ENCODE results near the gene TMEM132C. TPM values are rescaled to one million over a fixed set of nuclear protein-coding genes. Genes with fewer than 3 reads are reported as not detected.
"Not testable (repeated sequence)": the region's sequence is repeated elsewhere in the genome, so short reads cannot be mapped to it uniquely, and the experiment has no call there.

The TMEM132C gene
- total RNA-seq, 8 experiments from 2014 or later: 0.21 to 21.1 (median 2.3) TPM; not detected in 1

DNA sequence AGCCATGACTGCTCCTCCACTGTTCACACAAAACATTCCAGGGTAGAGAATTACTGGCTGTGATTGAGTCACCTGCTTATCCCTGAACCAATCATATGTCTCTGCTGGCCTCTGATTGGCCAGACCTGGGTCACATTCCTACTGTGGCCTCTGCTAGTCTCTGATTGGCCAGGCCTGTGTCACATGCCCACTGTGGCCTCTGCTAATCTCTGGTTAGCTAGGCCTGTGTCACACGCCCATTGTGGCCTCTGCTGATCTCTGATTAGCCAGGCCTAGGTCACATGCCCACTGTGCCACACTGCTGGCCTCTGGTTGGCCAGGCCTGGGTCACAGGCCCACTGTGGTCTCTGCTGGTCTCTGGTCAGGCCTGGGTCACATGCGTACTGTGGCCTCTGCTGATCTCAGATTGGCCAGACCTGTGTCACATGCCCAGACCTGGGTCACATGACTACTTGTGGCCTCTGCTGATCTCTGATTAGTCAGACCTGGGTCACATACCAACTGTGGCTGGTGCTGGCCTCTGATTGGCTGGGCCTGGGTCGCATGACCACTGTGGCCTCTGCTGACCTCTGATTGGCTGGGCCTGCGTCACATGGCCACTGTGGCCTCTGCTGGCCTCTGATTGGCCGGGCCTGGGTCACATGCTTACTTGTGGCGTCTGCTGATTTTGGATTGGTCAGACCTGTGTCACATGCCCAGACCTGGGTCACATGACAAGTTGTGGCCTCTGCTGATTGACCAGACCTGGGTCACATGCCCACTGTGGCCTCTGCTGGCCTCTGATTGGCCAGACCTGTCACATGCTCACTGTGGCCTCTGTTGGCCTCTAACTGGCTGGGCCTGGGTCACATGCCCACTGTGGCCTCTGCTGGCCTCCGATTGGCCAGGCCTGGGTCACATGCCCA is 305.2 kb downstream of the TMEM132C start:
- 60 to 100% methylated on average over 1 to 2 of the region's 7 CpGs; no CpG with 5 or more reads in 8 of the 10 experiments for WGBS, 10 experiments
- Histone ChIP-seq H3K4me1 (replicated peaks in 1 of 2) (no peaks in the 10 kb centered on the region), H3K27ac (no peak overlapping the region), H3K4me3 (no peak overlapping the region)
- ATAC-seq (replicated peaks in 6 of 8): peak in 1 of 8 experiments; percentile 91
- in situ Hi-C loops (cut with MboI; ENCODE audit: low pct_unique_long_range_greater_than_20kb in 2 of 9, low sequenced_read_pairs in 9 of 9, unreplicated experiment in 9 of 9): no loop called here

DNA sequence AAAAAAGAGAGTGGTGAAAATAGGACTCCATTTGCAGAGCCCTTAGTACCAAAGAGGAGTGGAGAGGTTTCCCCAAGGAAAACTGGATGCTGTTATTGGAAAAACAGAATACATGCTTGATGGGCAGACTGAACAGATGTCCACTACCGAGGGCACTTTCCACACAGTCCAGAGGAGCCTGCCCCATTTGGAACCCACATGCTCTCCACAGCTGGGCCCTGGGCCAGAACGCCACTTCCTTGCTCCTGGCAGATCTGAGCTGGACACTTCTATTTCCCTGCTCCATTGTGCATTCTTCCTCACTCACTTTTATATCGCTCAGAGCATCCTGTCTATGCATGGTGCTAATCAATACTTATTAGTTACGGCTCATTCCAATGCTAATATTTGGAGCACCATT is 306.9 kb downstream of the TMEM132C start:
- H3K27ac ChIP-seq: no peak overlapping the region
- no peak overlapping the region for H3K4me3 ChIP-seq
- H3K4me1 ChIP-seq (replicated peaks in 1 of 2): no peaks in the 10 kb centered on the region
- 0 to 80% (median 17%) methylated on average over 1 to 4 of the region's 4 CpGs; no CpG with 5 or more reads in 3 of the 10 experiments for WGBS, 10 experiments
- in situ Hi-C loops (cut with MboI; ENCODE audit: low pct_unique_long_range_greater_than_20kb in 2 of 9, low sequenced_read_pairs in 9 of 9, unreplicated experiment in 9 of 9): no loop called here
- ATAC-seq (replicated peaks in 6 of 8): peak in 1 of 8 experiments; percentile 35

DNA sequence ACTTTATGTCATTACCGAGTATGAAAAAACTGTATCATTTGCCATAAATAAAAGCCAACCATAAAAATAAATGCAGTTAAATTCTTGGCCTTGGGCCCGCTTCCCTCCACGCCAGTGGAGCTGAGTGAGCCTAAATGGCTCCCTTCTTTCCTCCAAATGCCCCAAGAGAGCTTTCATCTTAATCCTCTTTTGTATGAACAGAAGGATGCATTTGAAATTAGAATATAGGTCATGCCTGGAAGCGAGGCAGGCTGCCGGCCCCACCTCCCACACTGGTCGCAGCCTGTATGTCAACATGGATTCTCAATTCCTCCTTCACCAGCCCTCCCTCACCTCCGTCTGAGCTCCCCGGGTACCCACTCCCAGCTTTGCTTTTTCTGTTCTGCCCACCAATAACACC is 311.1 kb downstream of the TMEM132C start:
- Histone ChIP-seq H3K27ac (no peak overlapping the region), H3K4me3 (no peak overlapping the region), H3K4me1 (replicated peaks in 1 of 2) (no peaks in the 10 kb centered on the region)
- ATAC-seq (replicated peaks in 6 of 8): no peak
- in situ Hi-C loops (cut with MboI; ENCODE audit: low pct_unique_long_range_greater_than_20kb in 2 of 9, low sequenced_read_pairs in 9 of 9, unreplicated experiment in 9 of 9): no loop called here
- WGBS, 10 experiments: 8 to 84% (median 52%) methylated on average over 1 to 7 of the region's 8 CpGs

DNA sequence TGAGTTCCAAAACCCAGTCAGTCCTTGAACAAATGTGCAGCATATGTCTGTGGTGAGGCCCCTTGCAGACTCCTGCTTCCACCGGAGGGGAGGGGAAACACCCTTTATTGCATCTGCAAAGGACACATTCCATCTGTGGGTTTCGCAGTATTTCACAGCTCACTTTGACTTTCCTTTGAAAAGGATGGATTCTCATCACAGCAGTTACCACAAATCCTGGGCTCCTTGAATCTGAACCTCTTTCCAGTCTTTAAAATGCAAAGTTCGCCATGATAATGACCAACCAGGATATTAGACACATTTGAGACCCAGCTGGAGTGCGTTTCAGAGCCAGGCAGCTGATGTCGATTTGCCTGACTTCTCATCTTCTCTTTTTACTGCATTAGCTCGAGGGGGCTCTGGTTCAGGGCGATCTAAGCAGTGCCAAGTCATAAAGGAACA is 314.4 kb downstream of the TMEM132C start:
- Histone ChIP-seq H3K4me3 (no peak overlapping the region), H3K4me1 (replicated peaks in 1 of 2) (no peaks in the 10 kb centered on the region), H3K27ac (no peak overlapping the region)
- ATAC-seq (replicated peaks in 6 of 8): peak in 1 of 8 experiments; percentile 88
- WGBS, 10 experiments: 0 to 80% (median 7%) methylated on average over 1 to 6 of the region's 7 CpGs; no CpG with 5 or more reads in 1 of the 10 experiments
- in situ Hi-C loops (cut with MboI; ENCODE audit: low pct_unique_long_range_greater_than_20kb in 2 of 9, low sequenced_read_pairs in 9 of 9, unreplicated experiment in 9 of 9): no loop called here

DNA sequence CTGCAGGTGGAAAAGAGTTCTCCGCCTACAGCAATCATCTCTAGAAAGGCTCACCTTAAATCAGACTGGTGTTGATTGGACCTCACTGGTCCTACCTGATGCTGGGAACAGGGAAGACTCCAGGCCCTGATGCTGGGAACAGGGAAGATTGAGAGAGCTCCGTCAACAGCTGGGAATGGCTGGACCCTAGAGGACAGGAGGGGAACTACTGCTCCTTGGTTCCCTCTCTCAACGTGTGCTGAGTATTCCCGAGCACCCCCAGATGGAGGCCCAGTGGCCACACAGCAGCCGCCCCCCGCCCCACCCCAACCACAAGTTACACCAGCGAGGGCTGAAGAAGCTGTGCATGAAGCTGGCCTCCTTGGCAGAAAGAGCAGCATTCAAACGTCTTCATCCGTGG is 316.5 kb downstream of the TMEM132C start:
- in situ Hi-C loops (cut with MboI; ENCODE audit: low pct_unique_long_range_greater_than_20kb in 2 of 9, low sequenced_read_pairs in 9 of 9, unreplicated experiment in 9 of 9): no loop called here
- no peak overlapping the region for H3K4me3 ChIP-seq
- no peaks in the 10 kb centered on the region for H3K4me1 ChIP-seq (replicated peaks in 1 of 2)
- no peak overlapping the region for H3K27ac ChIP-seq
- peak in 1 of 8 experiments; percentile 49 for ATAC-seq (replicated peaks in 6 of 8)
- WGBS, 10 experiments: 13 to 93% (median 60%) methylated on average over 1 to 3 of the region's 9 CpGs; no CpG with 5 or more reads in 3 of the 10 experiments

DNA sequence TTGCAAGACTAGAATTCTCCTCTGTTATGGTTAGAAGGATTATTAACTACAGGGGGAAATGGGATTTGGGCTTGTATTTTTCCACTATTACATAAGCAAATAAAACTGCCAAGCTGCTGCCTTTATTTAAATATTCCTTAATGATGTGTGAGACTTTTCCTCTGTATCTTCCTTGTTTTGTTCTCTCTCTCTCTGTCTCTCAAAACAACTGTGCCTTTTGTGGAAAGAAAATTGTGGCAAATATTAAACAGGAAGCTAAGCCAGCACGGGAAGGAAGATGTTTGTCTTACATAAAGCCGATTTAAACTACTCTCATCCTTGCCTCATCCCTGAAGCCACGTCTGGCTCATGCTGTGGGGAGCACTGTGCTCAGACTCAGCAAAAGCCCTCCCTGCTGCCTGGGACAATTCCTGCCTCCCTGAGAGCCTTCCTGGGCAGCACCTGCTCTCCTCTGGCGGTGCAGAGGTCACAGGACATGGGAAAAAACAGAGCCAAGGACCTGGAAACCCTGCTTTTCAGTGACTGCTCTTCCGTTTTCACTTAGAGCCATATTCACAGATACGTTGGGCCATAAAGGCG is 319.6 kb downstream of the TMEM132C start:
- H3K4me1 ChIP-seq (replicated peaks in 1 of 2): no peaks in the 10 kb centered on the region
- peak in 2 of 8 experiments; percentile 54 to 68 for ATAC-seq (replicated peaks in 6 of 8)
- H3K27ac ChIP-seq: no peak overlapping the region
- in situ Hi-C loops (cut with MboI; ENCODE audit: low pct_unique_long_range_greater_than_20kb in 2 of 9, low sequenced_read_pairs in 9 of 9, unreplicated experiment in 9 of 9): no loop called here
- H3K4me3 ChIP-seq: no peak overlapping the region
- 0 to 63% (median 42%) methylated on average over 1 to 5 of the region's 7 CpGs; no CpG with 5 or more reads in 1 of the 10 experiments for WGBS, 10 experiments

DNA sequence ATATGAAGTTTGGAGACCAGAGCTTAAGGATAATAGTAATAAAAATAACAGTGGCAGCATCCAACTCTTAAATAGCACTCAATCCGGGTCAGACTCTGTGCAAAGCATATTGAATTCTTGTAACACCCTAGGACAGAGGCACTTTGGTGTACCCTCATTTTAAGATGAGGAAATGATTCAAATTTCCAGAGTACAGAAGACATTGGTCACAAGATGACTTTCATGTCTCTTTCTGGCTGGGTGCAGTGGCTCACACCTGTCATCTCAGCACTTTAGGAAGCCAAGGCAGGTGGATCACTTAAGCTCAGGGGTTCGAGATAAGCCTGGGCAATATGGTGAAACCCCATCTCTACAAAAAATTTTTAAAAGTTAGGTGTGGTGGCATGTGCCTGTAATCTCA is 320.9 kb downstream of the TMEM132C start:
- no peaks in the 10 kb centered on the region for H3K4me1 ChIP-seq (replicated peaks in 1 of 2)
- WGBS, 10 experiments: 0 to 100% (median 4%) methylated on average over 1 to 2 of the region's 2 CpGs; no CpG with 5 or more reads in 4 of the 10 experiments
- in situ Hi-C loops (cut with MboI; ENCODE audit: low pct_unique_long_range_greater_than_20kb in 2 of 9, low sequenced_read_pairs in 9 of 9, unreplicated experiment in 9 of 9): no loop called here
- ATAC-seq (replicated peaks in 6 of 8): no peak
- H3K4me3 ChIP-seq: no peak overlapping the region
- no peak overlapping the region for H3K27ac ChIP-seq

DNA sequence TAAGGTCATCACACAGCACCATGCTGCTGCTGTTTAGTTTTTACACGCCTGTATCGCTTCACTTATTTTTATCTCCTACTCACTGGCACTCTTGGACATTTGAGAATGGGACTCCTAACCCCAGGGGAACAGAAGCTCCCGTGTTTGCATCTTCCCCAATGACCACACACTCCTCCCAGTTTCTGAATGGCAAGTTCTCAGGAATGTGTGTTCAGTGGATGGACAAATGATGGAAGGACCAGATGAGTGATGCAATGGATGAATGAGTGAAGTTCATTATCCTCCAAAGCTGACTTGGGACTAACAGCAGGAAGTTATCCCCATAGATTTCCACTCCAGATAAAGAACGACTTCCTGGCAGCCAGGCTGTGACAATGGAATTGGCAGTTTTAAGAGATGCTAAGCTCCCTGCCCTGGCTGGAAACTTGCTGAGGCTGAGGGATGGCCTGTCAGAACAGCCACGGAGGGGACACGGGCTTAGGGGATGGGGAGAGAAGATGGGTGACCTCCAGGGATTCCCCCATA is 325.3 kb downstream of the TMEM132C start:
- in situ Hi-C loops (cut with MboI; ENCODE audit: low pct_unique_long_range_greater_than_20kb in 2 of 9, low sequenced_read_pairs in 9 of 9, unreplicated experiment in 9 of 9): no loop called here
- H3K27ac ChIP-seq: no peak overlapping the region
- WGBS, 10 experiments: 0 to 80% (median 40%) methylated on average over 1 to 4 of the region's 6 CpGs; no CpG with 5 or more reads in 3 of the 10 experiments
- ATAC-seq (replicated peaks in 6 of 8): no peak
- no peaks in the 10 kb centered on the region for H3K4me1 ChIP-seq (replicated peaks in 1 of 2)
- H3K4me3 ChIP-seq: no peak overlapping the region

DNA sequence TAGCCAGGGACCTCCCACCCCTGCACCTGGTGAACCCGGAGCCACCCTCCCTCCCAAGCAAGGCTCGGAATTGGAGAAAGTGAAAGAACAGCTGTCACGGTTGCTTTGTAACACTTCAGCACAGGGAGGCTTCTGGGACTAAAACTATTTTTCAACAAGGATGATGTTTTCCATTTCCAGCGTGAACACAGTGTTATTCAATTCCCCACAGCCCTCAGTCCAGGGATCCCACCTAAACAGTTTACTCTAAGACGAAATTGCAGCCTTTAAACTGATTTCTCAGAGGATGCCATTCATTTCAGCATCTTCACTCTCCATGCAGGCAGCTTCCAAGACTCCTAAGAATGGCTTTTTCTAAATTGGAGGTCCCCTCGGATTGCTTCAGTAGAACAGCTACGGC is 327.6 kb downstream of the TMEM132C start:
- WGBS, 10 experiments: 0 to 90% (median 27%) methylated on average over 1 to 6 of the region's 7 CpGs; no CpG with 5 or more reads in 2 of the 10 experiments
- Histone ChIP-seq H3K27ac (no peak overlapping the region), H3K4me3 (no peak overlapping the region), H3K4me1 (replicated peaks in 1 of 2) (no peaks in the 10 kb centered on the region)
- ATAC-seq (replicated peaks in 6 of 8): no peak
- in situ Hi-C loops (cut with MboI; ENCODE audit: low pct_unique_long_range_greater_than_20kb in 2 of 9, low sequenced_read_pairs in 9 of 9, unreplicated experiment in 9 of 9): no loop called here

DNA sequence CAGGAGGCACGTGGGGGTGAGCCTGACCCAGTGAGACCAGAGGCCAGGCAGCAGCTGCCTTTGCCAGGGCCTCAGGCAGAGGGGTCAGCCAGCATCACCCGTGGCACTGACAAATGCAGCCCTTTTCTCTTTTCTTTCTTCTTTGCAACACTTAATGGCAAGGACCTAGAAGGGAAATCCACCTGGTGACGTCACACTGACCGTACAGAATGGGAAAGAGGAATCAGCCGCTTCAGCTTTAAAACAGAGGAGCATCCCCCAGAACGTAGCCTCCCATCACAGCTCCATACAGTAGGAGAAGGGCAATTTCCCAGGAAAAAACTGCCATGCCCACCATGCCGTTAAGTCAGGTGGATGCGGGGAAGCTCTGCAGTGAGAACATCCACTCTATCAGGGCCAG is 328.6 kb downstream of the TMEM132C start:
- in situ Hi-C loops (cut with MboI; ENCODE audit: low pct_unique_long_range_greater_than_20kb in 2 of 9, low sequenced_read_pairs in 9 of 9, unreplicated experiment in 9 of 9): no loop called here
- no peak for ATAC-seq (replicated peaks in 6 of 8)
- 0 to 84% (median 52%) methylated on average over 1 to 8 of the region's 8 CpGs; no CpG with 5 or more reads in 5 of the 10 experiments for WGBS, 10 experiments

DNA sequence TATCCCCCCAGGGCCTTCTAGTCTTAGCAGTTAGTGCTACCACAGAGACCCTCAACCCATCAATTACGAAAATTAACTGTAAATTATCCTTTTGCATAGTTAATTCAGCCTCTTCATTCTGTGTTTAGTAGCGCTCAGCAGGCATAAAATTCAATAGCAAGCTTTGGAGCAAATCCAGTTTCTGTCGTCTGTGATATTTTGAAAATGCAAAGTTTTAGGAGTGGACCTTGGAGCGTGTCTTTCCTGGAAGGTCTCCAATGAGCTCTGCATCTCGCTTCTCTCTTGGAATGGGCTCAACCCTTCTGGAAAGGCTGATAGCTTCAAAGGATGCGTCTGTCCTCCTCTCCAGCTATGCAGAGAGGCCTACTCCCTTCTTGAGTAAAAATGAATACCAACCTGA is 333.9 kb downstream of the TMEM132C start:
- WGBS, 10 experiments: 0 to 100% (median 23%) methylated on average over 1 to 6 of the region's 6 CpGs; no CpG with 5 or more reads in 2 of the 10 experiments
- Histone ChIP-seq H3K4me3 (no peak overlapping the region), H3K4me1 (replicated peaks in 1 of 2) (no peaks in the 10 kb centered on the region), H3K27ac (no peak overlapping the region)
- ATAC-seq (replicated peaks in 6 of 8): peak in 2 of 8 experiments; percentile 31 to 75
- in situ Hi-C loops (cut with MboI; ENCODE audit: low pct_unique_long_range_greater_than_20kb in 2 of 9, low sequenced_read_pairs in 9 of 9, unreplicated experiment in 9 of 9): no loop called here

More for the DNA sequence above, 328.6 kb downstream of the TMEM132C start:
- Histone ChIP-seq H3K4me3 (no peak overlapping the region), H3K4me1 (replicated peaks in 1 of 2) (no peaks in the 10 kb centered on the region), H3K27ac (no peak overlapping the region)

DNA sequence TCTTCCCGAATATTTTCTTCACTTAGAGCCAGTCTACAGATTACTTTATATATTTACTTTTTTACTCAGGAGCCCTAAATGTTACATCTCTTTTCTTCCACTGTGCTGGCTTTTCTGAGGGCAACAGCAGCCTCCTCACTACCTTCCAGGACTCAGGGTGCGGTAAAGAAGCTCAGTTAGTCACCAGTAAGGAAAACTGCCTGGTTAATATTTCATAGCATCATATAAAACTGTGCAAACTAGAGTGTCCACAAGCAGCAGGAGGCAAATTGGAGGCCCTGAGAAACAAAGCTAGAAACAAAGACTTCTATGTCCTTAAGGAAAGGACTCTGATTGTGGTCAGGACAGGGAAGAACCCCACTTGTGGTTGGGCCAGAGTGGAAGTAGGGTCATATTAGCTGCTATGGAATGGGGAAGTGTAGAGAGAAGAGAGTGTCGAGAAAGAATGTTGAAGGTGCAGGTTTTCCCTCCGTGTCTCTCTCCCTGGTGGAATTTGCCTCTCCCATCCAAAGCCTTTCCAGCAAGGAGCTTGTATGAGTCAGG is 336.7 kb downstream of the TMEM132C start:
- in situ Hi-C loops (cut with MboI; ENCODE audit: low pct_unique_long_range_greater_than_20kb in 2 of 9, low sequenced_read_pairs in 9 of 9, unreplicated experiment in 9 of 9): no loop called here
- no peak overlapping the region for H3K27ac ChIP-seq
- no peak for ATAC-seq (replicated peaks in 6 of 8)
- no peak overlapping the region for H3K4me3 ChIP-seq
- WGBS, 10 experiments: 0 to 87% (median 10%) methylated on average over 1 to 4 of the region's 4 CpGs; no CpG with 5 or more reads in 2 of the 10 experiments
- H3K4me1 ChIP-seq (replicated peaks in 1 of 2): no peaks in the 10 kb centered on the region

DNA sequence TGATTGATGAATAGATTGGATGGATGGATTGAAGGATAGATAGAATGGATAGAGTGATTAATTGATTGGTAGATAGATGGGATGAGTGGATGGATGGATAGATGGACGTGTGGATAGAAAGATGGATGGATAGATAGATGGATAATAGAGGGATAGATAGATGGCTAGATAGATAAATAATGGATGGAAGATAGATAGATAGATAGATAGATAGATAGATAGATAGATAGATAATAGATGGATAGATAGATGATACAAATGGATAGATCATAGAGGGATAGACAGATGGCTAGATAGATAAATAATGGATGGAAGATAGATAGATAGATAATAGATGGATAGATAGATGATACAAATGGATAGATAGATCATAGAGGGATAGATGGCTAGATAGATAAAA is 337.2 kb downstream of the TMEM132C start:
- in situ Hi-C loops (cut with MboI; ENCODE audit: low pct_unique_long_range_greater_than_20kb in 2 of 9, low sequenced_read_pairs in 9 of 9, unreplicated experiment in 9 of 9); H3K27ac ChIP-seq; ATAC-seq (replicated peaks in 6 of 8); H3K4me3 ChIP-seq; H3K4me1 ChIP-seq (replicated peaks in 1 of 2): not testable (repeated sequence)
- 0 to 91% (median 3%) methylated on average over 1 of the region's 1 CpG; no CpG with 5 or more reads in 2 of the 10 experiments for WGBS, 10 experiments
